GM12872 (cell line): ENCODE data around the gene NEK4.

Experiments
- TF ChIP-seq, protein P1 (sequence below): IDR thresholded peaks from 3 replicates; pipeline ENCODE4 v1.5.1; 2011; ENCODE audit warnings: low read depth, mild to moderate bottlenecking, low read length, moderate library complexity; ENCODE audit not compliant: insufficient read depth

The NEK4 gene

GRCh38 chr3:52679811-52680210 lies 90.9 kb downstream of the NEK4 start:
- TF ChIP-seq, protein P1, sequence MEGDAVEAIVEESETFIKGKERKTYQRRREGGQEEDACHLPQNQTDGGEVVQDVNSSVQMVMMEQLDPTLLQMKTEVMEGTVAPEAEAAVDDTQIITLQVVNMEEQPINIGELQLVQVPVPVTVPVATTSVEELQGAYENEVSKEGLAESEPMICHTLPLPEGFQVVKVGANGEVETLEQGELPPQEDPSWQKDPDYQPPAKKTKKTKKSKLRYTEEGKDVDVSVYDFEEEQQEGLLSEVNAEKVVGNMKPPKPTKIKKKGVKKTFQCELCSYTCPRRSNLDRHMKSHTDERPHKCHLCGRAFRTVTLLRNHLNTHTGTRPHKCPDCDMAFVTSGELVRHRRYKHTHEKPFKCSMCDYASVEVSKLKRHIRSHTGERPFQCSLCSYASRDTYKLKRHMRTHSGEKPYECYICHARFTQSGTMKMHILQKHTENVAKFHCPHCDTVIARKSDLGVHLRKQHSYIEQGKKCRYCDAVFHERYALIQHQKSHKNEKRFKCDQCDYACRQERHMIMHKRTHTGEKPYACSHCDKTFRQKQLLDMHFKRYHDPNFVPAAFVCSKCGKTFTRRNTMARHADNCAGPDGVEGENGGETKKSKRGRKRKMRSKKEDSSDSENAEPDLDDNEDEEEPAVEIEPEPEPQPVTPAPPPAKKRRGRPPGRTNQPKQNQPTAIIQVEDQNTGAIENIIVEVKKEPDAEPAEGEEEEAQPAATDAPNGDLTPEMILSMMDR: no peak

GRCh38 chr3:52679199-52679538 lies 91.6 kb downstream of the NEK4 start:
- TF ChIP-seq, protein P1: no peak

DNA sequence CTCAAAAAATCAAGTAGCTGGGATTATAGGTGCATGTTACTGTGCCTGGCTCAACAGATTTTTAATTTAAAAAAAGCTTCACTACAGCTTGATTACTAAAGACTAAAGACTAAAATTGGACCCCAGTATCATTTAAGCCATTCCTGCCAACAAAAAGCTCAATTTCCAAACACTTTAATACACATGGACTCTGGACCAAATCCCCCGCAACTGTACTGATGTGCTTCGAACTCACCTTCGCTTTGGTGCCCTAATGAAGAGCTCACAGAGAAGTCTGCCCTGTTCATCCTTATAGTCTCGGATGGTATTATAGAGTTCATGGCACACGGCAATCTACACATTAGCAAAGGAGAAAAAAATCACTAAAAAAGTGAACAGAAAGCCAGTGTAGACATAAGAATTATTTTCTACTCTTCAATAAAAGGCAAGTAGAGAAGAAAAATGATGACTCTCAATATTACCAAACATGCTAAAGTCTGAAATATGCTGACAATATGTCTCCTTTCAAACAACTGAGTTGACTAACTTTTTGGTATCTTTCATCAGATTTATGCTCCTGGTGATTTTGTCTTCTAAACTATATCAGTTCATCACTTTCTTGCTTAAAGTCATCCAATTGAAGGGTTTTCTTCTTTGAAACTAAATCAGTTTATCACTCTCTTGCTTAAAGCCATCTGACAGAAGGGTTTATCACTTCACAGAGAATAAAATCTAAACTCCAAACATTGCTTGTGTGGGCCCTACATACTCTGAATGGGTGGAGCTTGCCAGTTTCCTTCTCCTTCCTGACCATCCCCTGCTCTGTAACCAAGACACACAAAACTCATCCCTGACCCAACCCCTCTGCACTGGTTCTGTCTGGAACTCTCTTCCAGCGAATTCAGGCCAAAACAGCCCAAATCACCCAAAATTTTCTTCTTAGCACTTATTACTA lies 92.2 kb downstream of the NEK4 start:
- TF ChIP-seq, protein P1: no peak

- TF ChIP-seq, protein P1: no peak
These were observed 99.1 kb downstream of the NEK4 start for GRCh38 chr3:52671676-52672075.

DNA sequence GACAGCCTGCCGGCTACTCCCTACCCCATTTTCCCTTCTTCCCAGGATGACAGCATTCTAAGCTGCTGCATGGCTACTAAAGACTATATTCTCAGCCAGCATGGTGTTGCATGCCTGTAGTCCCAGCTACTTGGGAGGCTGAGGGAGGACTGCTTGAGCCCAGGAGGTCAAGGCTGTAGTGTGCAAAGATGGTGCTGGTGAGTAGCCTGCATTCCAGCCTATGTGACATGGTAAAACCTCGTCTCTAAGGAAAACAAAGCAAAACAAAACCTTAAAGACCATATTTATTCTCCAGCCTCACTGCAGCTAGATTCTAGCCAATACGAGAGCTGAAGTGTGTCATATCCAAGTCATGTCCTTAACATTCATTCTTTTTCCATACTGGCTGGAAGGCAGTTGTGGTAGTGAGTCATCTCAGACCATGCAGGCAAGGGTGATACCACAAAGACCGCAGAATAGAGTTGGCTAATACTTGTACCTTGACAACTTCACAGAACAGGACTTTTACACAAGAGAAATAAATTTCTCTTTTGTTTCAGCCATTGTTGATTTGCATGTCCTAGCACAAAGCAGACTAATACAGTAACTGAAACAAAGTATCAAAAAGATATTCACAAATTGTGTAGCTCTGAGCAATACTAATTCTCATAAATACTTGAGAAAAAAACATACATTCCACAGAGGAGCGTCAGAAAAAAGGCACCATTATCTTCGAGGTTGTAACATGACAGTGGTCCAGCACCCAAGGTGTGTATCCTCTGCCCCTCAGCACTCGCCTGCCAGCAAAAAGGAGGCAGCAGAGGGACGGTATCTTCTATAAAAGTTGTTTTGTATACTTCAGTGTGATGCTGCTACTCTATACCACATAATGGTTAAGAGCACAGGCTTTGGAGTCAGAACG lies 99.9 kb downstream of the NEK4 start:
- TF ChIP-seq, protein P1: no peak

- TF ChIP-seq, protein P1: no peak
These were observed 107.6 kb downstream of the NEK4 start for GRCh38 chr3:52663098-52663497.

DNA sequence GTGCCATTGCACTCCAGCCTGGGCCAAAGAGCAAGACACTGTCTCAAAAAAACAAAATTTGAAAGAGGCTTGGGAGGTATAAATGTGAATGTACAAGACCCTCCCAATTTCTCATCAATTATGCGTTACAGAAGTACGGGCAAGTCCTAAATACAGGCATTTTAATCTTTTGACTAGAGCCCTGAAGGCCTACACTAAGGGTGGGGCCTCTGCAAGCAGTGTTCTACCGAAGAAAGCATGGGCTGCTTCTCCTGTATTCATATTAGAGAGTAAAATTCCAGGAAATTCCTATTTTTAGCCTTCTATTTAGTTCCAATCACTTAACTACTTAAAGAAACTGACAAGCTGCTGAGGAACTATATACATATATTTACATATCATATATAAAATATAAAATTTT lies 110.7 kb downstream of the NEK4 start:
- TF ChIP-seq, protein P1: no peak
